Hematopoietic multipotent progenitor cell (in vitro differentiated cells): Measurements from ENCODE around the gene ABCC4. TPM values are rescaled to one million over a fixed set of nuclear protein-coding genes. Genes with fewer than 3 reads are reported as not detected.
A peak's percentile ranks its signal among the peaks of the same experiment; 100 is the strongest.

ENCODE experiments used
- DNase-seq, 3 donors: peaks; one replicate each; pipeline ENCODE4 v3.0.0-alpha.2; 2011 to 2015; ENCODE audit warnings: low read depth in 2 of 3, low spot score in 2 of 3
- total RNA-seq: library from RNA; depleted of rRNA; stranded (reverse); fragments of >200 nt; gene quantifications from one replicate; pipeline ENCODE4 v1.2.3, GENCODE V29; 2012

Gene ABCC4
- total RNA-seq, 1 donor = 27.2 TPM

- DNase-seq = no peak
Measured at GRCh38 chr13:95128045-95128643, 173.1 kb downstream of the ABCC4 start.

GRCh38 chr13:95124959-95125358 lies 176.3 kb downstream of the ABCC4 start:
- no peak for DNase-seq

- no peak for DNase-seq
Measured at GRCh38 chr13:95123726-95124125, 177.5 kb downstream of the ABCC4 start.

GRCh38 chr13:95122063-95122462 lies 179.2 kb downstream of the ABCC4 start:
- DNase-seq = no peak

GRCh38 chr13:95121516-95121915 lies 179.7 kb downstream of the ABCC4 start:
- DNase-seq = no peak

GRCh38 chr13:95120650-95121049 lies 180.6 kb downstream of the ABCC4 start:
- no peak for DNase-seq

- DNase-seq = no peak
Measured at GRCh38 chr13:95118541-95119324, 182.5 kb downstream of the ABCC4 start.

GRCh38 chr13:95117092-95117491 lies 184.2 kb downstream of the ABCC4 start:
- DNase-seq = no peak

GRCh38 chr13:95115525-95115924 lies 185.7 kb downstream of the ABCC4 start:
- no peak for DNase-seq

GRCh38 chr13:95113601-95114000 lies 187.7 kb downstream of the ABCC4 start:
- DNase-seq = no peak

GRCh38 chr13:95112883-95113282 lies 188.4 kb downstream of the ABCC4 start:
- DNase-seq = no peak

- DNase-seq = no peak
Measured at GRCh38 chr13:95111608-95112007, 189.6 kb downstream of the ABCC4 start.

GRCh38 chr13:95106562-95106961 lies 194.7 kb downstream of the ABCC4 start:
- DNase-seq = no peak

- DNase-seq = no peak
Measured at GRCh38 chr13:95100525-95101433, 200.5 kb downstream of the ABCC4 start.

GRCh38 chr13:95099541-95099940 lies 201.7 kb downstream of the ABCC4 start:
- no peak for DNase-seq

- no peak for DNase-seq
Measured at GRCh38 chr13:95098916-95099315, 202.3 kb downstream of the ABCC4 start.

GRCh38 chr13:95091755-95092154 lies 209.5 kb downstream of the ABCC4 start:
- DNase-seq = no peak

GRCh38 chr13:95087746-95088305 lies 213.4 kb downstream of the ABCC4 start:
- DNase-seq = peak in 2 of 3 donors; percentile 71 to 88

- DNase-seq = no peak
Measured at GRCh38 chr13:95086761-95087160, 214.5 kb downstream of the ABCC4 start.

- no peak for DNase-seq
Measured at GRCh38 chr13:95083758-95084157, 217.5 kb downstream of the ABCC4 start.

GRCh38 chr13:95083066-95083465 lies 218.2 kb downstream of the ABCC4 start:
- DNase-seq = peak in 1 of 3 donors; percentile 21
